Measurements from ENCODE around the gene GSG1L. TPM values are rescaled to one million over a fixed set of nuclear protein-coding genes. Genes with fewer than 3 reads are reported as not detected.

GSG1L gene
- polyA plus RNA-seq, 3 donors, result 0.75 to 0.96 (median 0.77) TPM

DNA sequence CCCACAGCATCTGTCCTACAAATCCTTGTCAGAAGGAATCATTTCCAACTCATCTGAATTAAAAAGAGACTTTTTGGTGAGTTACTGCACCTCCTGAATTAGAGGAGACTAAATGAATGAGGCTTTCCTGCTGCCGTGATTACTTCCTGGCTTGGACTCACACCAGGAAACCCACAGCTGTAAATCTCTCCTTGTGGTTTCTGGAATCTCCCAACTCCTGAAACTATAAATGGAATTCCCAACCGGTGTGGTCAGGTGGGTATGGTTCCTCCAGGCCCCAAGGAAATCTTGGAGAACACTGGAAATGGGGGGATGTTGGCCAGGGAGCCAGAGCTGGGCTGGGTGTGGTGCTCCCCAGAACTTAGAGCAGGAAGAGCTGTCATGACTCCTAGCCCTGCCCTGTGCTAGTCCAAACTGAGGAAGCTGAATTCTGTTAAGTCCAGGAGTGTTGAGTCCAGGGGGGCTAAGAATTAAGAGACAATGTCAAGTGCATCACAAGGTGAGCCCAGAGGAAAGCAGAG, 216.4 kb downstream of the GSG1L start:
- DNase-seq (ENCODE audit: extremely low read depth in 1 of 11, low read depth in 9 of 11, low spot score in 4 of 11), result peak in 4 of 11 donors; percentile 4 to 37 (median 20)

DNA sequence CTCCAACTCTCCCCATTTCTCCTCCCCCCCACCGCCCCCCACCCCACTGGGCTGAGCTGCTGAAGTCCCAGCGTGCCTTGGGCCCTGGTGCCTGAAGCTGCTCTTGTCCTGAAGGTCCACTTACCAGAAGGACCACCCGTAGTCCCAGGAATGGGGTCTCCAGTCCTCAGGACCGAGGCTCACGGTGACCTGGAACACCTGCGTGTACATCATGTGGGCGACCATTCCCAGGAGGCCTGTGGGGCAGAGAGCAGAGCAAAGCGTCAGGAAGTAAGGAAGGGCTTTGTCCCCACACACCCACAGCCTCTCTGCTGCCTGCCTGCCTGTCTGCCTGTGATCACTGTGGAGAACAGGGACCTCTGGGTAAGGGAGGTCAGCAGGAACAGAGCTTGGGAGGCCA, 218.7 kb downstream of the GSG1L start:
- DNase-seq (ENCODE audit: extremely low read depth in 1 of 11, low read depth in 9 of 11, low spot score in 4 of 11), result no peak

DNA sequence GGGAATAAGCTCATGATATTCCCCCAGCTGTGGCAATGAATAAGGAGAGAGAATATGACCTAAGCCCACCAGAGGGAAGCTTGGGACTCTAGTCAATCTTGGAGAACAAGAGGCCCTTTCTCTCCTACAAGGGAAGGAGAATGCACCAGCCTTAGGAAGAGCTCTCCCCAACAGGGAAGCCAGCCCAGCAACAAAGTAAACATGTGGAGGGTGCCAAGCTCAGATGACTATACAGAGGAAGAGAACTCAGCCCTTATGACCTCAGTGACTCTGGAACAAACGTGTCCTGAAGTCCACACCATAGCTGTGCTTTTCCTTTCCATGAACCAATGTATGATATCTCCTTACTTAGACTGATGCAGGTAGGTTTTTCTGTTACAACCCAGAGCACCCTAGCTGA, 219.7 kb downstream of the GSG1L start:
- no peak for DNase-seq (ENCODE audit: extremely low read depth in 1 of 11, low read depth in 9 of 11, low spot score in 4 of 11)

DNA sequence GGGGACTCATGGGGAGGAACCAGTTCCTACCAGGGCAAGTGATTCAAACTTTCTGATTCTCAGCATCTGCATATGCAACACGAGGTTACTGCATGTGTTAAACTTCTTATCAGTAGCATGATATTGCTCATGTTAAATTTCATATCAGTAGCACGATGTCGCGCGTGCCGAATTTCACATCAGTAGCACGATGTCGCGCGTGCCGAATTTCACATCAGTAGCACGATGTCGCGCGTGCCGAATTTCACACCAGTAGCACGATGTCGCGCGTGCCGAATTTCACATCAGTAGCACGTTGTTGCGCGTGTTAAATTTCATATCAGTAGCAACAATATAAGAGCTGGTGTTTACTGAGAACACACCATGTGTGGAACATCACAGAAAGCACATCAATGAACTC, 221.6 kb downstream of the GSG1L start:
- no peak for DNase-seq (ENCODE audit: extremely low read depth in 1 of 11, low read depth in 9 of 11, low spot score in 4 of 11)

- no peak for DNase-seq (ENCODE audit: extremely low read depth in 1 of 11, low read depth in 9 of 11, low spot score in 4 of 11)
Observed at GRCh38 chr16:27841061-27841801, 222.3 kb downstream of the GSG1L start.

- DNase-seq (ENCODE audit: extremely low read depth in 1 of 11, low read depth in 9 of 11, low spot score in 4 of 11), result no peak
Observed at GRCh38 chr16:27840311-27841060, 223.0 kb downstream of the GSG1L start.

- DNase-seq (ENCODE audit: extremely low read depth in 1 of 11, low read depth in 9 of 11, low spot score in 4 of 11), result no peak
Observed at GRCh38 chr16:27839419-27839818, 224.1 kb downstream of the GSG1L start.

GRCh38 chr16:27838536-27839175, 224.9 kb downstream of the GSG1L start:
- no peak for DNase-seq (ENCODE audit: extremely low read depth in 1 of 11, low read depth in 9 of 11, low spot score in 4 of 11)

DNA sequence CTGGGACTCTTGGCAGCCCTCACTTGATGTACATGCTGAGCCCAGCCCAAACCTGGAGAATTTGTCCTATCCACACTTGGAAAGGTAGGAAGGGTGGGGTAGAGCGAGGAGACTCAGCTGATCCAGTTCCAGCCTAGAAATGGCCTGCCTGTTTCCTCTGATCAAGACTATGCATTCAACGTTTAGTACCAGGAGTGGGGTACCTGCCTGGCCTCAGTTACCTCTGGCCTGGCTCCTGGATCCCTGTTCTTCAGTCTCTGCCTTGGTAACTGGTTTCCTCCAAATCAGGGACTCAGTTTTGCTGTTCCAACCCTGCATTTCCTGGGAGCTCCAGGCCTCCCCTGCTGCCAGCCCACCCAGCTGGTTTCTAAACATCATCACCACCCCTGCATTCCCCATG, 233.5 kb downstream of the GSG1L start:
- no peak for DNase-seq (ENCODE audit: extremely low read depth in 1 of 11, low read depth in 9 of 11, low spot score in 4 of 11)

DNA sequence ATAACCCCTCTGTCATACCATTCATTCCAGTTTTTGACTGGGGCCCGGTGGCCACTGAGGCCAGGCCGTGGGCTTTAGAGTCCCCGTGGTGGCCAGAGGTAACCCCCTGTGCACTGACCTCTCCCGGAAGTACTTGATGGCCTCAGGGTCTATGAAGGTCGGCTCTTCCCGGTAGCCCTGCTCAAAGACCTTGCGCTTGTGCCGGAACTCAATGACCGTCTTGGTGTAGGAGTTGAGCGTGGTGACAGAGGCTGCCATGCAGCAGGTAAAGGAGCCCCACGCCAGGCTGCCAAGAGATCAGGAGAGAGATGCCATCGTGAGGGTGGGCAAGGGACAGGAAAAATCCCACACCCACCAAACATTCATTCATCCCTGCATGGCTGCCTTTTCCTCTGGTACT, 234.8 kb downstream of the GSG1L start:
- DNase-seq (ENCODE audit: extremely low read depth in 1 of 11, low read depth in 9 of 11, low spot score in 4 of 11), result no peak

DNA sequence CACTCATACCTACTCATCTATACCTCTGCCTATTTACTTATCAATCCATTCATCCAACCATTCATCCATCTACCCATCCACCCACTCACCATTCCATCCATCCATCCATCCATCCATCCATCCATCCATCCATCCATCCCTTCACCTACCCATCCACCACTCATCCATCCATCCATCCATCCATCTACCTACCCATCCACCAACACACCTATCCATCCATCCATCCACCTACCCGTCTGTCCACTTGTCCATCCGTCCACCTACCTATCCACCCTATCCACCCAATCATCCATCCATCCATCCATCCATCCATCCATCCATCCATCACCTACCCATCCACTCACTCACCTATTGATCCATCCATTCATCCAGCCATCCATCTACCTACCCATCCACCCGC, 235.7 kb downstream of the GSG1L start:
- DNase-seq (ENCODE audit: extremely low read depth in 1 of 11, low read depth in 9 of 11, low spot score in 4 of 11), result no peak

DNA sequence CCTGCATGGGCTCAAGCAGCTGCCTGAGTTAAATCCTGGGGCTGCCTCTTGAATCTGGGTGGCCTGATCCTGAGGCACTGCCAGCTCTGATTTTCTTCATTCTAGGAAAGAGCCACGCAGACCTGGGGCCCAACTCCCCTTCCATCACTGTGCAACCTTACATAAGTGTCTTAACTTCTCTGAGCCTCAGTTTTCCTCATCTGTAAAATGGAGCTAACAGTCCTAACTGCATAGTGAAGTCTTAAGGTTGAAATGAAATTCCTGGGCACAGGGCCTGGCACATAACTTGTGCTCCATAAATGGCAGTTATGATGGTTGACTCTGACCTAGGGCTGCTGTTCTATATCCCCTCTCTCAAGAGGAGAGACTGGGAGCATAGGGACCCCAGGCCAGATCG, 236.6 kb downstream of the GSG1L start:
- no peak for DNase-seq (ENCODE audit: extremely low read depth in 1 of 11, low read depth in 9 of 11, low spot score in 4 of 11)

DNA sequence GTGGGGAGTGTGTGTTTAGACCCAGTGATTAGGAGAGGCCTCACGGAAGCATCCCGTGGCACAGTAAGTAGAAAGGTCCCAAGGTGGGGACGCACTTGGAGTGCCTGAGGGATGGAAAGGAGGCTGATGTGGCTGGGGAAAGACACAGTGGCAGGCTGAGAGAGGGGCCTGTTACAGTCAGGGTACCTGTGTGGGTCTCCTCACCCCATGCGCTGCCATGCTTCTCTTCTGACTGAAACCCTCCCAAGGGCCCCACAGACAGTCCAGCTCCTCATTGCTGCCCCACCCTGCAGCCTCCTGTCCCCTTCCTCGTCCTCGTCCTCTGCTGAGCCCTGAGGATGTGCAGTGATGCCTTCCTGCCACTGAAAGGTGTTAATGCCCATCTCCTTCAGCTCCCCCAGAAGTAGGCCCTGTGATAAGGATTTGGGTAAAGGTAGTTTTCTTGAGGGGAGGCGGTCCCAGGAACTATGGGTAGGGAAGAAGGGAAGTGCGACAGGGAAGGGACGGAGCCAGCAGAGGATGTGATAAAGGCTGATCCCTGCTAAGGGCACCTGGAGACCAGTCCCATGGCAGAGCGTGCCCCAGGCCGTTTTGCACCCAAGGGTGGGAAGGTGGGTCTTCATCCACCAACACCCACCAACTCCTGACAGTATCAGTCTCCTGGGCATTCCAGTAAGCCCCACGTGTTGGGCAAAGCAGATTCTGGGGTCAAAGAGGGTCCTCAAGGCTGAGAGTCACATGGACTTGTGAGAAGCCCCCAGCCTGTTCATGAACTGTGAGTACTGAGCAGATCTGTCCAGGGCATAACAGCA, 237.2 kb downstream of the GSG1L start:
- DNase-seq (ENCODE audit: extremely low read depth in 1 of 11, low read depth in 9 of 11, low spot score in 4 of 11), result no peak

DNA sequence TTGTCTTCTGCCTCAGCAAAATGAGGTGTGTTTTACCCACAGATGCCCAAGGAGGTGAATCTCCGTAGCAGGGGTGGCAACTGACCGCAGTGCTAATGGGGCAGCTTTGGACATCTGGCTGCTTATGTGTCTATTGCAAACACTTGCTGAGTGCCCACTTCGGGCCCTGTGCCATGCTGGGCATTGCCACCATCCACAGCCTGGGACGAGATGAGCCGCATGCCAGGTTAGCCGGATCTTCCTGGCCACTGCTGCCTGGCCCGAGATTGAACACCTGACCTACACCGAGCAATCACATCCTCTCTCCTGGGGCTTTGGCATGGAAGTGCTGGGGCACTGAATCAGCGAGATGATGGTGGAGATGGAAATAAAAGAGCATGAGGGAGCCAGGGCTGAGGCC, 238.7 kb downstream of the GSG1L start:
- DNase-seq (ENCODE audit: extremely low read depth in 1 of 11, low read depth in 9 of 11, low spot score in 4 of 11), result no peak

DNA sequence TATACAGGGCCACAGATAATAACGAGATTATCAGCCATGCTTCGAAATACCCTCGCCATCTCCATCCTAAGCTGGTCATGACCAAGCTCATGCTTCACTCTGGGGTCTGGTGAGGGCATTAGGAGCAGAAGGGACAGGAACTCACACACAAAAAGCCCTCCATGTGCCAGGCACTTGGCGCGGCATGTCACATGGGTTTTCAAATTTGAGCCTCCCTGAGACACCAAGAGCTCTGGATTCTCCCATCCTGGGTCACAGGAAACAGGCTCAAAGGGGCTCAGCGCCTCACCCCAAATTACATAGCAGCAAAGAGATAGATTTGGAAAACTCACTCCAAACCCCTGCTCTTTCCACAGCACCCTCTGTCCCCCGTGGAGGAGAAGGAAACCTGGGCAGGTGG, 239.5 kb downstream of the GSG1L start:
- no peak for DNase-seq (ENCODE audit: extremely low read depth in 1 of 11, low read depth in 9 of 11, low spot score in 4 of 11)

DNA sequence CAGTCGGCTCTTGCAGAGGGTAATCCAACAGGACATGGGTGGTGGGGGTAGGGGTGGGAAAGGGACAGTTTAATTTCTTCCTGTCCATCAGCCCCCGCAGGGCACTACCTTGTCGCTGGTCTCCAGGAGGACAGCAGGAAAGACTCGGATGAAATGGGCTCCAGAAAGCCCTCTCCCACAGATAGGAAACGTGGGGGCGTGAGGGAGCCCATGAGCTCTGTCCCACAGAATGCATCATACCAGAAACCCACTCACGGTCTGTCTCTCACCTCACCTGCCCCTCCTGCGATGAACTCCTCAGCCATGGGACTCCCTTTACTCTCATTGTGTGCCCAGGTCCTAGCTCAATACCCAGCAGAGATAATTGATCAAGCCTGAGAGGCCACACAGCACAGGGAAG, 240.1 kb downstream of the GSG1L start:
- DNase-seq (ENCODE audit: extremely low read depth in 1 of 11, low read depth in 9 of 11, low spot score in 4 of 11), result no peak

DNA sequence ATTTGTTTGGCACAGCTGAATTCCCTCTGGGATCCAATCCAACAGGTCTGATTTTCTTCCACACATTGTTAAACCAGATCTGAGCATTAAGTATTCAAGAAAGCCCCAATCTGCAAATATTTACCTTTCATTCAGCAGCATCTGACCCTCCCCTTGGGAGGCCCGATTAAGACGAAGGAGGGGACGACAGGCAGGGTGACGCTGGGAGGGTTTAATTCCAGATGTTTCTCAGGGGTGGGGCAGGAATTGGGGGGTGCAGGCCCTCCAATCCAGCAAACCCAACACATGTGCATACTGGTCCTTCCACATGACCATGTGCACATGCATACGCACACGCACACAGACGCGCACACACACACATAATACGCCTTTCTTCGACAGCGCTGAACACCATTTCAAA, 240.5 kb downstream of the GSG1L start:
- peak in 1 of 11 donors; percentile 12 for DNase-seq (ENCODE audit: extremely low read depth in 1 of 11, low read depth in 9 of 11, low spot score in 4 of 11)

GRCh38 chr16:27822529-27822928, 241.0 kb downstream of the GSG1L start:
- DNase-seq (ENCODE audit: extremely low read depth in 1 of 11, low read depth in 9 of 11, low spot score in 4 of 11), result no peak

GRCh38 chr16:27820646-27821345, 242.7 kb downstream of the GSG1L start:
- no peak for DNase-seq (ENCODE audit: extremely low read depth in 1 of 11, low read depth in 9 of 11, low spot score in 4 of 11)

Data from renal cortex interstitium (tissue), 11 donors.